ENCODE results near the gene POLE2. TPM values are rescaled to one million over a fixed set of nuclear protein-coding genes. Genes with fewer than 3 reads are reported as not detected.
A peak's percentile ranks its signal among the peaks of the same experiment; 100 is the strongest.
"Not testable (repeated sequence)": the region's sequence is repeated elsewhere in the genome, so short reads cannot be mapped to it uniquely, and the experiment has no call there.

Gene POLE2
- total RNA-seq, 1 experiment from 2014 or later: 31.4 TPM

DNA sequence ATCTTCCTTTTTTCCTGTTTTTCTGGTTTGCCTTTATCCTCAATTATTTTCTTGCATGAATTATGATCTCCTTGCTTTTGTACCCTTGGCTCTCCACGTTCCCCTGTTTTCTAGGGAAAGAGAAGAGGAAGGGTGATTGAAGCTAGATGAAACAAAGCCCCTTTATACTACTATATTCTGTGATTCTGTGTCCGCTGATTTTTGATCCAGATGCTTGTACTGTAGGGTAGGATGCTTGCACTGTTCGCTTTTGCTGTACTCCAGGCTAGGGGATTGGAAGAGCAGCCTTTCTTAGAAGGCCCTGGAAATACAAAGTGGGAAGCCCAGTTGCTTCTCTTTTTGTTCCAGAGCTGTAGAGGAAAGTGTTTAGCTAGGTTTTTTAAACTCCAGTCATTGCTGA is 44.9 kb upstream of the POLE2 start:
- intact Hi-C loops (cut with micrococcal nuclease; ENCODE audit: unreplicated experiment): no loop called here
- Histone ChIP-seq H3K36me3 (ENCODE audit: control insufficient read depth, insufficient read depth, low read length) (no peaks in the 10 kb centered on the region), H3K9me3 (no peaks in the 10 kb centered on the region), H3K27me3 (replicated peaks; ENCODE audit: control insufficient read depth, insufficient read depth, low read length) (no peaks in the 10 kb centered on the region), H3K4me1 (no peaks in the 10 kb centered on the region), H3K4me3 (ENCODE audit: low read depth, low read length) (no peak overlapping the region)
- no TSS peak for BruUV-seq (replicated peaks)
- no peaks in the 10 kb centered on the region for H3K27me3 Mint-ChIP-seq (ENCODE audit: insufficient read depth, unreplicated experiment)
- H3K4me1 Mint-ChIP-seq (ENCODE audit: low read depth, unreplicated experiment): no peaks in the 10 kb centered on the region
- no peak overlapping the region for H3K27ac Mint-ChIP-seq (ENCODE audit: unreplicated experiment)
- POLR2A ChIA-PET: no interaction called here
- DNase-seq: no peak
- no peaks in the 10 kb centered on the region for H3K9me3 Mint-ChIP-seq (ENCODE audit: unreplicated experiment)
- CTCF ChIA-PET: no interaction called here
- TF ChIP-seq CTCF (IDR thresholded peaks at IDR 0.05; ENCODE audit: insufficient read depth in 1 of 2, low read depth in 1 of 2, low read length in 1 of 2, severe bottlenecking in 1 of 2, unreplicated experiment in 1 of 2): no peak
- no peak overlapping the region for H3K4me3 Mint-ChIP-seq (ENCODE audit: unreplicated experiment)
- H3K36me3 Mint-ChIP-seq (ENCODE audit: insufficient read depth, unreplicated experiment): no peaks in the 10 kb centered on the region

DNA sequence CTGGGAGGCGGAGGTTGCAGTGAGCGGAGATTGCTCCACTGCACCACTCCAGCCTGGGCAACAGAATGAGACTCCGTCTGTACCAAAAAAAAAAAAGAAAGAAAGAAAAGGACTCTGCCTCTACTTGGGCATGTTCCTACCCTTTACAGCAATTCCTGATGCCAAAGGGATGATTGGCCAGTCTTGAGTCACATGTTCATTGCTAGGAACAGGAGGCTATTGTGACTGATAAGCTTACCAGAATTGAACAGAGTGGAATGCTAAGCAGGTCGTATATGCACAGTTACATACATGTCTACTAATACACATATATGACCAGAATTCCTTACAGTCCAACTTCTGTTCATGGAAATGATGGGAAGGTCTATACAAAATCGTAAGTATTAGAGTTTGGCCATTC is 39.2 kb upstream of the POLE2 start:
- no peaks in the 10 kb centered on the region for H3K9me3 ChIP-seq
- ChIA-PET CTCF (no interaction called here), POLR2A (no interaction called here)
- no peak for DNase-seq
- TF ChIP-seq CTCF (IDR thresholded peaks at IDR 0.05; ENCODE audit: insufficient read depth in 1 of 2, low read depth in 1 of 2, low read length in 1 of 2, severe bottlenecking in 1 of 2, unreplicated experiment in 1 of 2): no peak
- H3K4me1 ChIP-seq: no peaks in the 10 kb centered on the region
- BruUV-seq (replicated peaks): no TSS peak
- no peaks in the 10 kb centered on the region for H3K9me3 Mint-ChIP-seq (ENCODE audit: unreplicated experiment)
- no peaks in the 10 kb centered on the region for H3K27me3 Mint-ChIP-seq (ENCODE audit: insufficient read depth, unreplicated experiment)
- intact Hi-C loops (cut with micrococcal nuclease; ENCODE audit: unreplicated experiment): no loop called here
- no peak overlapping the region for H3K4me3 Mint-ChIP-seq (ENCODE audit: unreplicated experiment)
- H3K36me3 Mint-ChIP-seq (ENCODE audit: insufficient read depth, unreplicated experiment): no peaks in the 10 kb centered on the region
- no peak overlapping the region for H3K4me3 ChIP-seq (ENCODE audit: low read depth, low read length)
- no peak overlapping the region for H3K27ac Mint-ChIP-seq (ENCODE audit: unreplicated experiment)
- peaks cover 3% of the 10 kb centered on the region for H3K4me1 Mint-ChIP-seq (ENCODE audit: low read depth, unreplicated experiment)
- H3K36me3 ChIP-seq (ENCODE audit: control insufficient read depth, insufficient read depth, low read length): no peaks in the 10 kb centered on the region
- no peaks in the 10 kb centered on the region for H3K27me3 ChIP-seq (replicated peaks; ENCODE audit: control insufficient read depth, insufficient read depth, low read length)

DNA sequence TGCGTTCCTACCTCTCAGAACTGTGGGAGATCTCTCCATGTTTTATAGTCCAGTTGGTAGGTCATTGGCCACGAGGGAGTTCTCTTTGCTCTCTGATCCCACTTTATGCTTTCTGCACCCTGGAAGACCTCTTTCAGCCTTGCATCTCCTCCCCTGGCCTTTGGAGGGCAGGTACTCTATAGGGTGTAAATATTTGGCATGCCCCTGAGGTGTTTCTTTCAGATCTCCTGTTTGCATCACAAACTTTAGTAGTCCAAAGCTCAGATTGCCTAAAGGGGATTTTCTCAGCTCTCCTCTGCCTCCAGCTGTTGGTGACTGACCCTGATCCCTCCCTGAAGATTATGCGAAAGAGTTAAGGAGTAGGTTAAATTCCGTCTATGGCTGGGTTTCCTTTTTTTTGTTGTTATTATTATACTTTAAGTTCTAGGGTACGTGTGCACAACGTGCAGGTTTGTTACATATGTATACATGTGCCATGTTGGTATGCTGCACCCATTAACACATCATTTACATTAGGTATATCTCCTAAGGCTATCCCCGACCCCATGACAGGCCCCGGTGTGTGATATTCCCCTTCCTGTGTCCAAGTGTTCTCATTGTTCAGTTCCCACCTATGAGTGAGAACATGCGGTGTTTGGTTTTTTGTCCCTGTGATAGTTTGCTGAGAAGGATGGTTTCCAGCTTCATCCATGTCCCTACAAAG is 33.9 kb upstream of the POLE2 start:
- CTCF ChIA-PET: interaction anchor here (0.6 to 1.4 kb wide), 4 partner anchors 10 to 88 kb away, joined by 4 to 11 read pairs (median 8); partner anchors contain the start of gene KLHDC2
- intact Hi-C loops (cut with micrococcal nuclease; ENCODE audit: unreplicated experiment): loop anchor here (1.0 to 5.0 kb wide), 4 partner anchors 29 to 130 kb away; partner anchors contain the start of genes KLHDC1 and NEMF
- peak; percentile 27 to 31 for TF ChIP-seq CTCF (IDR thresholded peaks at IDR 0.05; ENCODE audit: insufficient read depth in 1 of 2, low read depth in 1 of 2, low read length in 1 of 2, severe bottlenecking in 1 of 2, unreplicated experiment in 1 of 2)

More for the DNA sequence above, 33.9 kb upstream of the POLE2 start:
- H3K4me3 ChIP-seq (ENCODE audit: low read depth, low read length); H3K9me3 ChIP-seq; H3K27me3 ChIP-seq (replicated peaks; ENCODE audit: control insufficient read depth, insufficient read depth, low read length); BruUV-seq (replicated peaks); H3K36me3 ChIP-seq (ENCODE audit: control insufficient read depth, insufficient read depth, low read length); H3K27me3 Mint-ChIP-seq (ENCODE audit: insufficient read depth, unreplicated experiment); H3K36me3 Mint-ChIP-seq (ENCODE audit: insufficient read depth, unreplicated experiment); H3K9me3 Mint-ChIP-seq (ENCODE audit: unreplicated experiment); H3K4me1 ChIP-seq: not testable (repeated sequence)
- Mint-ChIP-seq H3K4me3 (ENCODE audit: unreplicated experiment) (peak overlapping the region; percentile 33), H3K27ac (ENCODE audit: unreplicated experiment) (peak overlapping the region; percentile 74), H3K4me1 (ENCODE audit: low read depth, unreplicated experiment) (peaks cover 11% of the 10 kb centered on the region)
- POLR2A ChIA-PET: interaction anchor here (1.0 to 1.4 kb wide), 2 partner anchors 34 to 46 kb away, joined by 4 to 14 read pairs; partner anchors contain the start of genes KLHDC2 and POLE2
- DNase-seq: peak; percentile 70 to 78
